ENCODE data around the gene SNRNP200.
A peak's percentile ranks its signal among the peaks of the same experiment; 100 is the strongest.
"Not testable (repeated sequence)": the region's sequence is repeated elsewhere in the genome, so short reads cannot be mapped to it uniquely, and the experiment has no call there.

Gene SNRNP200

GRCh38 chr2:96257744-96258143, 47.6 kb downstream of the SNRNP200 start:
- DNase-seq (ENCODE audit: low read depth): not testable (repeated sequence)

DNA sequence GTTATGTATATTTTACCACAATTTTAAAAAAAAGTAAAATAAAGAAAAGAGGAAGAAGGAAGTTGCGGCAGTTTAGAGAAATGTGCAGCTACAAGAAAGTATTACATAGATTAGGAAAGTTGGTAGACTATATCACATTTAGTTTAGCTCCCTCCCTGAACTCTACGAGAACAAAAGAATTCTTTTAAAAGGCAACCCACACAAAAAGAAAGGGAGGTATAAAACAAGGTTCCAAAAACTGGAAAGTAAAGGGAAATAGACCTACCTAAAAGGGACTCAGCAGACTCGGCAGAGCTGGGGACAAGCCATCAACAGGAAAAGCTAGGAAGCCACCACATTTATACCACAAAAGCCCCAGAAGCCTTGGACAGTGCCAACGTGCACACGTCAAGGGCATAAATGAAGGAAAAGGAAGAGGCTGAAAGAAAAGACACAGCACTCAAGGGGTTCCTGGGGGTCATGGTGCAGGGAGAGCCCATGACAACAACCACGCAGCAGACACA, 48.7 kb downstream of the SNRNP200 start:
- DNase-seq (ENCODE audit: low read depth): no peak
- no peak overlapping the region for H3K4me3 ChIP-seq (ENCODE audit: low read depth, low read length)

More at GRCh38 chr2:96257744-96258143, 47.6 kb downstream of the SNRNP200 start:
- H3K4me3 ChIP-seq (ENCODE audit: low read depth, low read length): not testable (repeated sequence)

DNA sequence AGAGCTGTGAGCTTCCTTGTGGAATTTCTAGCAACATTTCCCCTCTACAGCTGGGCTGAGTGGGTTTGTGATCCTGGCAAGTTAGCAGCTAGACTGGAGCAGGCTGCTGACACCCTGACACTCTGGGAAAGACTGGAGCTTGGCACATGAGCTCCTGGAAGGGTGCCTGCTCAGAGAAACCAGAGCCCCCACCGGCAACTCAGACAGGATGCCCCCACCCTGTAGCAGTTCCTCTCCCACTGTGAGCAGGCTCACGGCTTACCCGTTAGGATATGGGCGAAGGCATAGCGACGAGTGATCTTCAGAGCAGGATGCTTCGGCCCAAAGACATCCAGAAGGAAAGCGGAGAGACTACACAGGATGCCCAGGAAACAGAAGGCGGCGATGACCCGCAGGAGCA, 50.8 kb downstream of the SNRNP200 start:
- no peak for DNase-seq (ENCODE audit: low read depth)
- no peak overlapping the region for H3K4me3 ChIP-seq (ENCODE audit: low read depth, low read length)

DNA sequence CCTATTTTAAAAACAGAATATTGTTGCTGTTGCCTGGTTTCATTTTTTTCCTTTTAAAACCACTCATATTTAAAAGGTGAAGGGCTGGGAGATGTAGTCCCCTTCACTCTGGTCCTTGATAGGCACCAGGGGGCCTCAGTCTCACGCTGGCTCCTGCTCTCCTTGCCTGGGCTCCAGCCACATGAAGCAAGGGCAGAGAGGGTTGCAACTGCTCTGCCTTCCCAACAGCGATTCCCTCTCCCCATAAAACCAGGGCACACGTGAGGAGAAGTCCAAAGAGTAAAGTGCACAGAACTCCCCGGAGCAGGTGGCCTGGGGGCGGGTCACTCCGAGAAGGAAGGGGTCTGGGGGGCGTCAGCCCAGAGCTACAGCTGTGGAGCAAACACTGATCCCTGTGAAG, 52.3 kb downstream of the SNRNP200 start:
- no peak for DNase-seq (ENCODE audit: low read depth)
- no peak overlapping the region for H3K4me3 ChIP-seq (ENCODE audit: low read depth, low read length)

DNA sequence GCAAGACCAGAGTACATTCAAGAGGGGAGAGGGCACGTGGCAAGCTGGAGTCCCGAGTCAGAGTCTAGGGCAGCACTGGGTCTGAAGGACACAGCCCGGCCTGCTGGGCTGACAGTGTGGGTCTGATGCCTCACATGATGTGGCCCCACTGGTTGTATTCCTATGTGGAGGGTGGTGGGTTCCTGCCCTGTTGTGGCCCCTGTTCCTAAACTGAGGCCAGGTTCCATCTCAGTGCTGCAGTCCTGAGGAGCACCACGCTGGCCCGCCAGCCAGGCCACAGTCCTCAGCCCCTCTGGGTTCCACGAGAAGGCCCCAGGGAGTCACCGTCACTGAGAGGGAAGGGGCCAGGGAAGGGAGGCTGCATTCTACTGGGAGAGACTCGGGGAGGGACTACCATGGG, 52.8 kb downstream of the SNRNP200 start:
- H3K4me3 ChIP-seq (ENCODE audit: low read depth, low read length): no peak overlapping the region
- no peak for DNase-seq (ENCODE audit: low read depth)

DNA sequence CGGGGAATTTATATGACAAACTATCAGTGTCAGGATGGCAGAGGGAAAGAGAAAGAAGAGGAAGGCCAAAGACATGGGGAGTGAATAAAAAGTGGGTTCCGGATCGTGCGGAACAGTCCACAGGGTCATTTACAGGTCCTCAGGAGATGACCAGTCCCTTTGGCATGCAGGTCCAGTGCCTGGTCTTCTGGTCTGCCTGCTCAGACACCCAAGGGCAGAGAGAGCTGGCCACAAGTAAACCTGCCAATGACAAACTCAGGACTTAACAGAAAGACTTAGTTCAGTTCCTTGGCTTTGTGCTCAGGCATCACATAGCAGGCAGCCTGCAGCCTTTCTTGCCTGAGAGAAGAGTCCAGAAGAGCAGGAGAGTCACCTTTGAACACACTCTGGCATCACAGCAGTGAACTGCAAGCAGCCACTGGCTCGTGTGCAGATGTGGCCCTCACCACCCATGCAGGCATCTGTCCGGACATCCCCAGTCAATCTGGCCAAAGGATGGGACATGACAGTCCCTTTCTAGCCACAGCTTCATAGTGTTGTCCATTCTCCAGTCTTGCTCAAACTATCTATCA, 53.5 kb downstream of the SNRNP200 start:
- peak; percentile 76 for DNase-seq (ENCODE audit: low read depth)
- H3K4me3 ChIP-seq (ENCODE audit: low read depth, low read length): no peak overlapping the region

- DNase-seq (ENCODE audit: low read depth): no peak
- no peak overlapping the region for H3K4me3 ChIP-seq (ENCODE audit: low read depth, low read length)
Observed at GRCh38 chr2:96250188-96250587, 55.2 kb downstream of the SNRNP200 start.

GRCh38 chr2:96249654-96250053, 55.7 kb downstream of the SNRNP200 start:
- no peak overlapping the region for H3K4me3 ChIP-seq (ENCODE audit: low read depth, low read length)
- DNase-seq (ENCODE audit: low read depth): no peak

GRCh38 chr2:96248624-96249023, 56.7 kb downstream of the SNRNP200 start:
- H3K4me3 ChIP-seq (ENCODE audit: low read depth, low read length): no peak overlapping the region
- DNase-seq (ENCODE audit: low read depth): no peak

DNA sequence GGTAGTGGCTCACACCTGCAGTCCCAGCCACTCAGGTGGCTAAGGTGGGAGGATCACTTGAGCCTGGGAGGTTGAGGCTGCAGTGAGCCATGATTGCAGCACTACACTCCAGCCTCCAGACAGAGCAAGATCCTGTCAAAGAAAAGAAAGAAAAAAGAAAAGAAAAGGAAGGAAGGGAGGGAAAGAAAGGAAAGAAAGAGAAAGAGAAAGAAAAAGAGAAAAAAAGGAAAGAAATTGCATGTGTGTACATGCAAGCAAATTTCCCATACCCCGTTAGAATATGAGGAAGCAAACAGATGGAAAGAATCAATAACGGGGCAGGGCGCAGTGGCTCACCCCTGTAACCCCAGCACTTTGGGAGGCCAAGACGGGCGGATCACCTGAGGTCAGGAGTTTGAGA, 57.5 kb downstream of the SNRNP200 start:
- no peak overlapping the region for H3K4me3 ChIP-seq (ENCODE audit: low read depth, low read length)
- no peak for DNase-seq (ENCODE audit: low read depth)

GRCh38 chr2:96247009-96247408, 58.3 kb downstream of the SNRNP200 start:
- H3K4me3 ChIP-seq (ENCODE audit: low read depth, low read length): no peak overlapping the region
- no peak for DNase-seq (ENCODE audit: low read depth)

DNA sequence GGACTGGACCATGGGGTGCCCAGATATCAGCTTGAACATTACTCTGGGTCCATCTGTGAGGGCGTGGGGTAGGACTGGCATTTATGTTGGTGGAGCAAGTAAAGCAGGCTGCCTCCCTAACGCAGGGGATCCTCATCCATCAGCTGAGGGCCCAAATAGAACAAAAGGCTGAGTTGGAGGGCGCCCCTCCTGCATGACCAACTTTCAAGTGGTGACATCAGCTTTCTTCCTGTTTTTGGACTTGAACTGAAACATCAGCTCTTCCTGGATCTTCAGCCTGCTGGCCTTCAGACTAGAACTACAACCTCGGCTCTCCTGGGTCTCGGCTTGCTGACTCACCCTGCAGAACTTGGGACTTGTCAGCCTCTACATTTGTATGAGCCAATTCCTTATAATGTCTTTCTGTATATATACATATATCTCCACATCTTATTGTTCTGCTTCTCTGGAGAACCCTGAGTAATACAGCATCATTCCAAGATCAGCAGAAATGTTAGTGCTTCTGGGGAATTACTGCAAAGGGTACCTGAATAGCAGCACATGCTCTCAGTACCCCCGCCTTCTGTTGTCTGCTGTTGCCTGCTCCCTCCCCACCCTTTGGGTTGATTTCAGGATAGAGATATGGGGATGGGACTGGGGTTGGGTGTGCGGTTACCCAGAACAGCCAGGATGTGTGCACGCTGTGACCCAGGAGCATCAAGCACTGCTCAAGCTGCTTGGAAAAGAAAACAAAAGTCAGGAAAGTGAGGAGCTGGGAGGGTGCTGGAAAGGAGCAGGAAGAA, 59.5 kb downstream of the SNRNP200 start:
- H3K4me3 ChIP-seq (ENCODE audit: low read depth, low read length): no peak overlapping the region
- no peak for DNase-seq (ENCODE audit: low read depth)

DNA sequence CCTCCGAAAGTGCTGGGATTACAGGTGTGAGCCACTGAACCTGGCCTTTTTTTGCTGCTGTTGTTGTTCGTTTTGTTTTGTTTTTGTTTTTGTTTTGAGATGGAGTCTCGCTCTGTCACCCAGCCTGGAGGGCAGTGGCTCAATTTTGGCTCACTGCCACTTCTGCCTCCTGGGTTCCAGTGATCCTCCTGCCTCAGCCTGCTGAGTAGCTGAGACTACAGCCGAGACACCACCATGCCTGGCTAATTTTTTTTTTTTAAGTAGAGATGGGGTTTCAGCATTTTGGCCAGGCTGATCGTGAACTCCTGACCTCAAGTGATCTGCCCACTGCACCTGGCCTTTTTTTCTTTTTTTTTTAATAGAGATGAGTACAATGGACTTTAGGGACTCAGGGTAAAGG, 61.5 kb downstream of the SNRNP200 start:
- DNase-seq (ENCODE audit: low read depth): no peak
- H3K4me3 ChIP-seq (ENCODE audit: low read depth, low read length): no peak overlapping the region

DNA sequence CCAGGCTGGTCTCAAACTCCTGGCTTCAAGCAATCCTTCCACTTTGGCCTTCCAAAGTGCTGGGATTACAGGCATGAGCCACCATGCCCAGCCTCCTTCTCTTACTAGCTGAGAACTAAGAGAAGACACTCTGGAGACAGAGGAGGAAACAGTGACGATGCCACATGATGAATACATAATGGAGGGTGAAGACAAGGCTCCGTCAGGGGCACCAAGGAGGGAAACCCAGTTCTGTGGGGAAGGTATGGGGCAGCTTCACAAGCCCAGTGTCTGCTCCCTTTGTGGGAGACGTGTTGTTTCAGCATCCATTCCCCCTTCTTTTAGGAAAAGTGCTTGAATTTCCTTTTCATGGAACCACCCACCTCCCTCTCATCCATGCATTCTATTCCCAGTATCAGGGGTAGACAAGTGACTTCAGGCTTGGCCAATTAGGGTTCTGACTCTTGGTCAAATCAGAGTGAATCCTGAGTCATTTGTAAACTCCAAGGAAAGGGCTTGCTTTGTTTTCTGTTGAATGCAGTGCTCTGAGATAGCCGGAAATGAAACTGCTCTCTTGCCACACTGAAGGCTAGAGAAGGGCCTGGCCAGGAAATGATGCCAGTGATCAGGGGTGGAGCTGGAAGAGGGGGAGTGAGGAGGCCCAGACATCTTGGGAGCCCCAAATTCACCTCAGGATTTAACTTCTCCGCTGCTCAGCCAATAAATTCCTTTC, 63.3 kb downstream of the SNRNP200 start:
- no peak for DNase-seq (ENCODE audit: low read depth)
- no peak overlapping the region for H3K4me3 ChIP-seq (ENCODE audit: low read depth, low read length)

DNA sequence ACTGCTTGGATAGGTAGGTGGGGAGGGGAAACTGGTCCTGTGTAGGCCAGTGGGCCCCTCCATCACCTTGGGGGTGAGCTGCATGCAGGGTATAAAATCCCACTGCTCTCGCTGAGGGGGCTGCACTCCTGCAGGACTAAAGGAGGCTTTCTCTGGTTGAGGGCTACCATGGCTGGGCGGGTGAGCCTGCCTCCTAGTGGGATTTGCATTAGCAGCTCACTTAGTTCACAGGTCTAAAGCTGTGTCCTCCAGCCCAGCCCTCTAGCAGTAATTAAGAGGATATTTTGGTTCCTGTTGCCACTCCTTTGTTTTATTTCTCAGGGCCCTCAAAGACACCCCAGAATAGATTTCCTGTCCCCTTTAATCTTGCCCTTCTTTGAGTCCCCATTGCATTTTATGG, 64.1 kb downstream of the SNRNP200 start:
- DNase-seq (ENCODE audit: low read depth): no peak
- H3K4me3 ChIP-seq (ENCODE audit: low read depth, low read length): no peak overlapping the region

GRCh38 chr2:96240341-96241038, 64.9 kb downstream of the SNRNP200 start:
- no peak overlapping the region for H3K4me3 ChIP-seq (ENCODE audit: low read depth, low read length)
- no peak for DNase-seq (ENCODE audit: low read depth)

DNA sequence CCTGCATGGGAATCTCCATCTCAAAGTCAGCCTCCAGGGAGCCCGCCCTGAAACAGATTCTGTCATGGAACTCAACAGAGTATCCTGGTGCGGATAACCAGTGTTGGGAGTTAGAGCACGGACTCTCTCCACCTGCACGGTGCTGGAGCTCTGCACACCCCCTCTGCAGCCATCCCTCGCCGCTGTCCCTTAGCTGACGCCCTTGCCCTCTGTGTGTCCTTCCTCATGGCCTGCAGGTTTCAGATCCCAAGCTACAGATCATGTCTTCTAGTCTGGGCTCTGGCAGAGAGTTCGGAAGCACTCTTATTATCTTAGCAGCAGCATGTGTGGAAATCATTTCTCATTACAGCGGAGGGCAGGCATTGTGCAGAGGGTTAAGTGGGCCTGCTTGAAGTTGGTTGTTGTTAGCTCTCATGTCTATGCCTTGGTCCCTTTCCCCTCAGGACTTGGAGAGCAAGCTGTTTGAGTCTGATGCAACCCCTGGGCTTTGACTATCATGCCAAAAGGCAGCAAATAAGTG, 65.5 kb downstream of the SNRNP200 start:
- H3K4me3 ChIP-seq (ENCODE audit: low read depth, low read length): no peak overlapping the region
- DNase-seq (ENCODE audit: low read depth): no peak

GRCh38 chr2:96239091-96239490, 66.3 kb downstream of the SNRNP200 start:
- no peak overlapping the region for H3K4me3 ChIP-seq (ENCODE audit: low read depth, low read length)
- DNase-seq (ENCODE audit: low read depth): no peak

DNA sequence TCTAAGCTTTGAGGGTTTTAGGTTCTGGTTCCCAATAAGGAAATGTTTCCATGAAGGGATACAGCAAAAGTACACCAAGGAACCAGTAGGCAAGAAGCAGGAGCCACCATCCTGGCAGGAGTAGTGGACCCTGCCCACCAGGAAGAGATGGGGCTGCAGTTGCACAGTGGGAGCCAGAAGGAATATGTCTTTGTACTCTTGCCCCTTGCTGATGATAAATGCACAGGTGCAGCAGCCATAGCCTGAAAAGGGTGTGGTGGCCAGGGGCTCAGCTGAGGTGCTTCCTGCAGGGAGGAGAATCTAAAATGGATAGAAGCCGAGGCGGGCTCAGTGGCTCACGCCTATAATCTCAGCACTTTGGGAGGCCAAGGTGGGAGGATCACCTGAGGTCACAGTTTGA, 67.1 kb downstream of the SNRNP200 start:
- no peak for DNase-seq (ENCODE audit: low read depth)
- no peak overlapping the region for H3K4me3 ChIP-seq (ENCODE audit: low read depth, low read length)

GRCh38 chr2:96236882-96237281, 68.5 kb downstream of the SNRNP200 start:
- no peak overlapping the region for H3K4me3 ChIP-seq (ENCODE audit: low read depth, low read length)
- no peak for DNase-seq (ENCODE audit: low read depth)

All from skeletal muscle cell (primary cell).